NCI-H2227 (cell line): ENCODE data around the gene USP50.
"Not testable (repeated sequence)": the region's sequence is repeated elsewhere in the genome, so short reads cannot be mapped to it uniquely, and the experiment has no call there.

Experiments
- DNase-seq: peaks from one replicate; lab custom pipeline; 2025; ENCODE audit not compliant: unreplicated experiment; lab: John Stamatoyannopoulos, UW

USP50 gene

DNA sequence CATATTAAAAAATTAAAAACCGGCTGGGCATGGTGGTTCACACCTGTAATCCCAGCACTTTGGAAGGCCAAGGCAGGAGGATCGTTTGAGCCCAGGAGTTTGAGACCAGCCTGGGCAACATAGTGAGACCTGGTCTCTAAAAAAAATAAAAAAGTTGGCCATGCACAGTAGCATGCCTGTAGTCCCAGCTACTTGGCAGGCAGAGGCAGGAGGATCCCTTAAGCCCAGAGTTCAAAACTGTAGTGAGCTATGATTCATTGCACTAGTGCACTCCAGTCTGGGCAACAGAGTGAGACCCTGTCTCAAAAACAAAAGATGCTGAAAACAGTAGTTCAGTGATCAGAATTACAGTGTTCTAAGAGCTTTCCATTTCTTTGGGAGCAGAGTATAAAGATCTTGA lies 40.8 kb downstream of the USP50 start:
- not testable (repeated sequence) for DNase-seq

DNA sequence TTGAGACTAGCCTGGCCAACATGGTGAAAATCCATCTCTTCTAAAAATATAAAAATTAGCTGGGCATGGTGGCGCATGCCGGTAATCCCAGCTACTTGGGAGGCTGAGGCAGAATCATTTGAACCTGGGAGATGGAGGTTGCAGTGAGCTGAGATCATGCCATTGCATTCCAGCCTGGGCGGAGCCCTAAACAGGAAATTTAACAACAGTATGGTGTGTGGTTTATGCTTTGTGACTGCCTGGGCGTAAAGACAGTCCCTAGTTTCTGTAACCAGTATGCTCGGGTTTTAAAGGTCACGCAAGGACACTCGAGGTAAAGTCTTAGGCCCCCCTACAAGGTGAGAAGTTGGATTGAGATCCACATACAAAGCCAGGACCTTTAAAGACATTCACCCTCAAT lies 43.3 kb downstream of the USP50 start:
- no peak for DNase-seq

DNA sequence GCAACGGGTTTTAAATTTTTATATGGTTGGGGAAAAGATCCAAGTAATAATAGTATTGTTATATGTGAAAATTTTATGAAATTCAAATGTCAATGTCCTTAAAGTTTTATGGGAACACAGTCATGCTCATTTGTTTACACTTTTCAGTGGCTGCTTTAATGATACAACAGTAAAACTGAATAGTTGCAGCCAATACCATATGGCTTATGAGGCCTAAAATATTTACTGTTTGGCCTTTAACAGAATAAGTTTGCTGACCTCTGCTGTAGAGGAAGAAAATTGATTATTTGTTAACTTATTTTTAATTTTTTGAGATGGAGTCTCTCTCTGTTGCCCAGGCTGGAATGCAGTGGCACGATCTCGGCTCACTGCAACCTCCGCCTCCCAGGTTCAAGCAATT lies 44.7 kb downstream of the USP50 start:
- no peak for DNase-seq

DNA sequence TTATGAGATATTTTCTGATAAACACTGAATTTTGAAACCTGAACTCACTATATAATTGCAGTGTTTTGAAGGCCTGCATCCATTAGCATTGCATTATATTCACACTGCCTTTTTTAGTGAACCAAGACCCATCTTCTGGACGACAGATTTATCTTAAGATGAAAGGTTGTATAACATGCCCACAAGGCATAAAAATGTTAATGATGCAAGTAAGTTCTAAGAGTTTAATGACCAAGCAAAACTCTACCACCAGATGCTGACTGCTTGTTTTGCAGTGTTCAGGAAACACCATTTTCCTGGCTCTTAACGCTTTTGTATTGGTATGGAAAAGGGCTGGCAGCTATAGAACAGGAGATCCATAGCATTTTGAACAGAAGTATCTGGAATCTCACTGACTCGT lies 46.1 kb downstream of the USP50 start:
- no peak for DNase-seq

DNA sequence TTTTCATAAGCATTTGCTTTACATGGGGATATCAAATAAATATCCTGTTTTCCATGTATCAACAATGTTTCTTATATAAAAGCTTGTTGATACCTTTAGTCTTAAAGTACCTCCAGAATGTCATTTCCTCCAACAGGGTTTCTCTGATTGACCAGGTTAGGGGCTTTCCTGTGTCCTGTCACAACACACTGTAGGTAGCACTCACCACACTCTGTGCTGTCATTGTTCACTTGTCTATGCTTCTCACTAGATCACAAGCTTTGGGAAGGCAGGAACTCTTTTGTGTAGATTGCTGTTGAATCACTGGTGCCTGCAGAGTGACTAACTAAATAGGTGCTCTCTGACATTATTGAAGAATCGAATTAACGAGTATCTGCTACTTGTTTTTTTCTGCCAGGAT lies 49.8 kb downstream of the USP50 start:
- no peak for DNase-seq

DNA sequence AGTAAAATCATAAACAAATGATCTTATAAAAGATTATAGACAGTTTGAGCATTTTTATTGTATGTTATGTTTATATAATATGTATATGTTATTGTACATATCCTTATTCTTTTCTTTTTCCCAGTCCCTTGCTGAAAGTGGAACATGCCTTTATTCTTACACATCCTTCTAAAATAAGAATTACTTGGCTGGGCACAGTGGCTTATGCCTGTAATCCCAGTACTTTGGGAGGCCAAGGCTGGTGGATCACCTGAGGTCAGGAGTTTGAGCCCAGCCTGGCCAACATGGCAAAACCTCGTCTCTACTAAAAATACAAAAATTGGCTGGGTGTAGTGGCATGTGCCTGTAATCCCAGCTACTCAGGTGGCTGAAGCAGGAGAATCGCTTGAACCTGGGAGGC lies 51.9 kb downstream of the USP50 start:
- not testable (repeated sequence) for DNase-seq

DNA sequence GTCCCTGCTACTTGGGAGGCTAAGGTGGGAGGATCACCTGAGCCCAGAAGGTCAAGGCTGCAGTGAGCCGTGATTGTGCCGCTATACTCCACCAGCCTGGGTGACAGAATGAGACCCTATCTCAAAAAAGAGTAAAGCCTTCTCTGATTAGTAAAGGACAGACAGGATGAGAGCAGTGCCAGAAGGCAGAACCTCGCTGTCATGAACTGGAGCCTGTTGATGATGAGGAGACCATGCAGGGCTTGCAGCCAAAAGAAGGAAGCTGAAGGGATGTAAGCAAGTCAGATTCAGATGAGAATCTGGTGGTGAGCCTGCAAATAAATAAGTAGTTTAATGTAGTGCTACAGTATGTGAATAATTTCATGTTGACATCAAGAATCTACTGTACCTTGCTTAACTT lies 52.8 kb downstream of the USP50 start:
- no peak for DNase-seq

DNA sequence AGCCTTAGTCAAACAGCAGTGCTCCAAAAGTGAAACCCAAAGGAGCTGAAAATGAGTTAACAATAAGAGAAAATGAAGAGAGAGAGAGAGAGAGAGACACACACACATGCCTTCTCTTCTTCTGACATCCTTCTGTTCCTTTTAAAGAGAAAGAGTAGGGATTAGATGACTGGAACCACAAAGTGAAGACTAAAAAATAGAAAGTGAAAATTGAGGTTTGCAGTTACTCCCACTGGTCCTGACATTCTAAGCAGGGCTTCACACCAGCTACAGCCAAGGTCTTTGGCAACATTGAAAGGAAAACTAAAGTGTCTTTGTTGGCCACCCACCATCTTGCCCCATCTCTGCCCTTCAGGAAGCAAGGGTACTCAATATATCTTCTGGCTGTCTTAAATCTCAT lies 59.2 kb downstream of the USP50 start:
- DNase-seq: no peak

DNA sequence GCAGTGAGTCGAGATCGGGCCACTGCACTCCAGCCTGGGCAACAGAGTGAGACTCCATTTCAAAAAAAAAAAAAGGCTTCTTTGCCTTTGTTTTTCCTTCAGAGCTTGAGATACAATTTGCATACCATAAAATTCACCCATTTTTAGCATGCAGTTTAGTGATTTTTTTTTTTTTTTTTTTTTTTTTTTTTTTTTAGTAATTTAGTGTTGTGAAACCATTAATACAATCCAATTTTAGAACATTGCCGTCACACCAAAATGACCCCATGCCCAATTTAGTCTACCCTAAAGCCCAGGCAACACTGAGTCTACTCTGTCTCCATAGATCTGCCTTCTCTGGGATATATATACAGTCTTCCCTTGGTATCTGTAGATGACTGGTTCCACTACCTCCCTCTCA lies 61.1 kb downstream of the USP50 start:
- DNase-seq: no peak

DNA sequence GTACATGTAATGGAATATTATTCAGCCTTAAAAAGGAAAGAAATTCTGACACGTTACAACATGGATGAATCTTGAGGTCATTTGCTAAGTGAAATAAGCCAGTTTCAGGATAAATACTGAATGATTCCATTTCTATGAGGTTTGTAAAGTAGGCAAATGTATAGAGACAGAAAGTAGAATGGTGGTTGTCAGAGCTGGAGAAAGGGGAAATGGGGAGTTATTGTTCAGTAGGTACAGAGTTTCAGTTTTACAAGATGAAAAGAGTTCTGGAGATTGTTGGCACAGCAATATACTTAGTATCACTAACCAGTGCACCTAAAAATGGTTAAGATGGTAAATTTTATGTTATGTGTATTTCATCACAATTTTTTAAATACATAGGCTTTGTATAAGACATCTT lies 61.7 kb downstream of the USP50 start:
- no peak for DNase-seq

DNA sequence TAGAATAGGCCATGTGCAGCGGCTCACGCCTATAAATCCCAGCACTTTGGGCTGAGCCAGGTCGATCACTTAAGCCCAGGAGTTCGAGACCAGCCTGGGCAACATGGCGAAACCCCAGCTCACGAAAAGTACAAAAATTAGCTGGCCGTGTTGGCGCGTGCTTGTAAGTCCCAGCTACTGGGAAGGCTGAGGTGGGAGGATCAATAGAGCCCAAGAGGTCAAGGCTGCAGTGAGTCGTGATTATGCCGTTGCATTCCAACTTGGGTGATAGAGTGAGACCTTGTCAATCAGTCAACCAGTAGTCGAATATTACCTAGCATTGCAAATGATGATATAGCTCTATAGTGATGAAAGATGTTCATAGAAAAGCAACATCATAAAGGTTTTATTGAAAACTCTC lies 70.3 kb downstream of the USP50 start:
- no peak for DNase-seq

DNA sequence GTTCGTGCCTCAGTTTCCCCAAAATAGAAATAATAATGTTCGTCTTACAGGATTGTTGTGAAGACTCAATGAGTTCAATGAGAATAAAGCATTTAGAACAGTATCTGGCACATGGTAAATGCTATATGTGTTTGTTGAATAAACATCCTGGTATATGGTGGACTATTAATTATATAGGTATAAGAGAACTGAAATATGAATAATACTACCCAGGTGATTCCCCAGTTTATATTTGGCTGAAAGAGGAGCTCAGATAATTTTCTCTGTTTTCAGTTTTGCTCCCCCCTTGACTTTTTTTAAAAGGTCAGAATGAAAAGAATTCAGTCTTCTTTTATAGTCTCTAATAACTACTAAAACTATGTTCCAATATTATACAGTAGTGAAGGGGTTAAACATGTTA lies 75.4 kb downstream of the USP50 start:
- no peak for DNase-seq

DNA sequence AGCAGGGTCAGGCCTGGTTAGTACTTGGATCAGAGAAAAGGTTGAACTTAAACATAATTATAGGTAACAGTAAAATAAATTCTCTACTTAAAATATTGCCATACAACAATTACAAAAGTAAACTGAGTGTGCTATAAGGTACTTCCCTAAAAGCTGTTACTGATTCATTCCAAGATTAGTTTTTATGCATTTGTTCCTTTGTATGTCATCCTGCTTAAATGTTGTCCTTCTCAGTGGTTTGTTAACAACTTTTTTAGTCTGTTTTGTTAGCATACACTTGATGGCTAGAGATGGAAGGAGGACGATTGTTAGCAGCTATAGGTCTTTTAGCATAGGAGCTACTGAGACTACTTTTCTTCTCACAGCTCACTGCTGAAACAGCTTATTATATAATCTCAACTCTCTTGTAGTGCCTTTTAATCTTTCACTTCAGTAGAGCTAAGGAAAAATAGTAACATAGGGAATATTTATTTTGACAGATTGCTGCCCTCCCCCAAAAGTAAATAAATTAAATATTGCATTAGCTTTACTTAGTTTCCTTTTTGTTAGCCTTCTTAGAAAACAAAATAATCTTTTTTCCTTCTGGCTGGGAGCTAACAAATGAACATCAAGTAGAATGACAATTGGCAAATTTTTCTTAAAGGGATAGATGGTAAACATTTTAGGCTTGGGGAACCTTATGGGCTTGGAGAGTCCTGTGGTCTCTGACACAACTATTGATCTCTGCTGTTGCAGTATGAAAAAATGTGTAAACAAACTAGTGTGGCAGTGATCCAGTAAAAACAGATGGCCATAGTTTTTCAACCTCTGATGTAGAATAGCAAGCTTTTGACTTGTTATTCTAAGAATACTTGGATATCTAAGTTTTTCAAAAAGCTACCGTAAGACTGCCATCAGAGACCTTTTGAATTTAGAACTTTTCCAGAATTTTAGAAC lies 82.8 kb downstream of the USP50 start:
- DNase-seq: no peak

DNA sequence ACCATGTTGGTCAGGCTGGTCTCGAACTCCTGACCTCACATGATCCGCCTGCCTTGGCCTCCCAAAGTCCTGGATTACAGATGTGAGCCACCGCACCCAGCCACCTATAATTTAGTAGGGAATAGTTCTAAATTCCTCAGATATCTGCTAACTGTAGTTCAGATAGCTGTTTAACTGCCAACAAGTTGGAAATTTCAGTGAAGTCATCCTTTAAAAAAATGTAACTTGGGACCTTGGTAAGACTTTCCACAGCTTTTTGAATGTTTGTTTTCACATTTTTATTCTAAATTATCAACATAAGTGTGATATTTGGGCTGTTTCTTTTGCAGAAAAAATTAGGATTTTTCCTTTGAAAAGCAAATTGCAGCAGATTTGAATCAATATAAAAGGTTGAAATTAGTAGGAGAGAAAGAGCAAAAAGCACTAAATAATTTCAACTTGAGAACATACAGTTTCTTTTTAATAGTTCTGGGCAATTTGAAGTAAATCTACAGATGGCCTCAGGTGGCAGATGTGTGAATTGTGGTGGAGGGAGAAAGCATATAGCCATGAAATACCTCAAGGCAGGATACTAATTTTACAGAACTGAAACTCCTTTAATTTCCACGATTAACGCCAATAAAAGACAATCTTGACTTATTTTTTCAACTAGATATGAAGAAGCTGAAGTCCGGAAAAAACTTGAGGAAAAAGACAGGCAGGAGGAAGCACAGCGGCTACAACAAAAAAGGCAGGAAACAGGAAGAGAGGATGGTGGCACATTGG lies 87.9 kb downstream of the USP50 start:
- no peak for DNase-seq

DNA sequence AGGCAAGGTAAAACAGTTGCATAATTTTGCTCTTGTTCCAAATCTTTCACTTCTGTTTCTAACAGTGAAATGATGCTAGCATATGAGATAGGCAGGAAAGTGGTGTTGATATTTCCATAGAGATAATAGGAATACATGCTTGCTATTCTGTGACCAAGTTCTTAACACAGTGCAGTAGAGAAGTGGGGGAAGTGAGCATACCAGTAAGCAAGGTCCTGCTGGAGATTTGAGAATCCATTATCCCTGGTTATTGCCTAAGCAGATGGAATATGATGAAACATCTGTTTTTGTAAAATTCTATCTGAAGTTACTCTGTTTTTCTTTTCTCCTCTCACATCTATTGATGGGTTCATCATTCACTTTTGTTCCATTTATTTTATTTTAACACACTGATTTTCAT lies 93.5 kb downstream of the USP50 start:
- no peak for DNase-seq
